ENCODE results near the gene TSC2. TPM values are rescaled to one million over a fixed set of nuclear protein-coding genes. Genes with fewer than 3 reads are reported as not detected.

TSC2 gene
- total RNA-seq, 1 experiment from 2014 or later = 59.6 TPM

DNA sequence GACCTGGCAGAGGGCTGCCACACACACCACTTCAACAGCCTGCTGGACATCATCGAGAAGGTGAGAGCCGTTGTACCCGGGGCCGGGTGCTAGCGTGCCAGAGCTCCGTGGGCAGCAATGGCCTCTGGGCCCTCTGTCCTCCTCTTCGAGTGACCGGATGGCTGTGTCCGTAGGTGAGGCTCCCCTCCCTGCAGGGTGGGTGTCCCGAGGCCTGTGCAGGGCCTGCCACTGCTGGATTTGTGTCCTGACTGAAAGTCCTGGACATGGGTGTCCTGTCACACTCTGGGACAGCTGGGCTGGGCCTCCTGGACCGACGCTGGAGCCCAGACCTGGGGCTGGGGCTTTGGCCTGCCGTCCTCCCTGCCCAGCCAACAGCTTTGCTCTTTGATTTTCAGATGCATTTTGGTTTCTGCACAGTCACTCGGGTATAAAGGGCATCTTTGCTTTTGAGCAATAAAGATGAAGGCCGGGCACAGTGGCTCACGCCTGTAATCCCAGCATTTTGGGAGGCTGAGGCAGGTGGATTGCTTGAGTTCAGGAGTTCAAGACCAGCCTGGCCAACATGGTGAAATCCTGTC, 16.7 kb downstream of the TSC2 start:
- DNase-seq (ENCODE audit: low read depth) = no peak

DNA sequence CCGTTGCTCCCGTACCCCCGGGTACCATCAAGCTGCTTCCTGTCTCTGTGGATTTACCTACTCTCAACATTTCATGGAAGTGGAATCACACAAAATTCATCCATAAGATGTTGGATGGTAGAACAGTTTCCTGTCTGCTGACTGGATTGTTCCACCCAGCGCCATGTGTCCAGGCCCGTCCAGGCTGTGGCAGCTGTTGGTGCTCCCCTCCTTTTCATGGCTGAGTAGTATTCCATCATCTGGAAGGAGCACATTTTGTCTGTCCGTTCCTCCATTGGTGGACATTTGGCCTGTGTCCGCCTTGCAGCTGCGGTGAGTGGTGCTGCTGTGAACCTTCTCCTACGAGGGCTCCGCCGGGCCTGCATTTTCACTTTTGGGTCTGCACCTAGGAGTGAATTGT, 18.4 kb downstream of the TSC2 start:
- DNase-seq (ENCODE audit: low read depth) = no peak

DNA sequence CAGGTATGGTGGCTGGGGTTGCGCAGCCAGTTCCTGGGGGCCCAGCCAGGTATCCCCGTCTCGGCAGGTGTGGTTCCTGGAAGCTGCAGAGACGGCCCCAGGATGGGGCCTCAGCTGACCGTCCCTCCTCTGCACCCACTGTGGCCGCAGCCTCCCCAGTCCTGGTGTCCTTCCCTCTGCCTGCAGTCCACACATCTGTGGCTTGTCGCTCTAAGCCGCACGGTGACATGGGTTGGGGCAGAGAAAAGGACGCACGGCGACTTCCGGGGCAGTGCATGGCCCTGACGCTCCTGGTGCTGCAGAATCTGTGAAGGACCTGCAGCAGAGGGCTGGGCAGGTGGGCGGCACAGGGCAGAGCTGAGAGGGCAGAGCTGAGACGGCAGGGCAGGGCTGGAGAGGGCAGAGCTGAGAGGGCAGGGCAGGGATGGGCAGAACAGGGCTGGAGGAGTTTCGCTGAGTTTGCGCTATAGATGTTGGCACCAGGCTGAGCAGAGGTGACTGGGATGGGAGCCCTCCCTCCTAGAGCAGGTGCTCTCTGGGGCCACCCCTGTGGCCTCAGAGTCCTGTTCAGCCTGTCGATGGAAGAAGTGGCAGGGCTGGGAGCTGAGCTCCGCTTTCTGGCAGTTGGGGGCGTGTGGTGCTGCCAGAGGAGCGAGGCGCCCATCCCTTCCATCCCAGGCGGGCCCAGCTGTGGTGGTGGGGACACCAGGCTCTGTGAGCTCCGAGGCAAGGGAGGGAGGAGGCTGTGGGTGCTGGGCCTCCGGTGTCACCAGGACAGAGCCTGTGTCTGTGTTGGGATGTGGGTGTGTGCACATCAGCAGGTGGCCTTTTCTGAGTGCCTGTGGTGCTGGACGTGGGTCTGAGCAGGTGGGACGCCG, 23.0 kb downstream of the TSC2 start:
- DNase-seq (ENCODE audit: low read depth) = no peak

DNA sequence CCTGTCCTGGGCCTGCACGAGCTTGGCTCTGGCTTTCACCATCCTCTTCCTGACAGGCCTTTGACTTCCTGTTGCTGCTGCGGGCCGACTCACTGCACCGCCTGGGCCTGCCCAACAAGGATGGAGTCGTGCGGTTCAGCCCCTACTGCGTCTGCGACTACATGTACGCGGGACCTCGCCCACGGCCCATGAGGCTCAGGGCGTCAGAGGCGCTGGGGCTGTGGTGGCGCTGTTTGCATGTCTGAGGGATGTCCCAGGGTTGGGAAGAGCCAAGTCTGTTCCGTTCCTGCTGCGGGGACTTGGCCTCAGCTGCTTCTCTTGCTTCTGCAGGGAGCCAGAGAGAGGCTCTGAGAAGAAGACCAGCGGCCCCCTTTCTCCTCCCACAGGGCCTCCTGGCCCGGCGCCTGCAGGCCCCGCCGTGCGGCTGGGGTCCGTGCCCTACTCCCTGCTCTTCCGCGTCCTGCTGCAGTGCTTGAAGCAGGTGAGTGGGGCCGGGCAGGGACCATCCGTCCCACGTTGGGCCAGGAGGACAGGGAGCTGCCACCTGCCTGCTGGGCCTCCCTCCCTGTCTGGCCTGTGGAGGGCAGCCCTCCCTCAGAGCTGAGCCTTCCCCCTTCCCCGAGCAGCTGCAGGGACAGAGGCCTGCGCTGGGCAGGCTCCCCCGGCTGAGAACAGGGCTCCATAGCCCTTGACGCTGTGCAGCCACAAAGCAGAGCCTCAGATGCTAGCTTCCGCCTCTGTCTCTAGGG, 23.8 kb downstream of the TSC2 start:
- no peak for DNase-seq (ENCODE audit: low read depth)

DNA sequence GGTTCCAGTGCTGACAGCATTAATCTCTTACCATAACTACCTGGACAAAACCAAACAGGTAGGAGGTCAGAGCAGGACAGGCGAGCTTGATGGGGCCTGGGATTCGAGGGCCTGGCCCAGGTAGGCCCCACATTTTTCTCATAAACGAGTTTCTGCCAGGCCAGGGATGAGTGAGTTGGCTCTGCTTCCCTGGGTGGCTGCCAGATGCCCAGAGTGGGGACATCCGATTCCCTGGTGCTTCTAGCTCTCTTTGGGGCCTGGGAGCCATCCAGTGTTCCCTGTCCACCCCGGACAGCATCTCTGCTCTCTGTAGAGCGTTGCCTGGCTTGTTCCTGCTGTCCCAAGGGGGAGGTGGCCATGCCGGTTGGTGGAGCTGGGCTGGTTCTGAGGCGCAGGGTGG, 25.1 kb downstream of the TSC2 start:
- no peak for DNase-seq (ENCODE audit: low read depth)

DNA sequence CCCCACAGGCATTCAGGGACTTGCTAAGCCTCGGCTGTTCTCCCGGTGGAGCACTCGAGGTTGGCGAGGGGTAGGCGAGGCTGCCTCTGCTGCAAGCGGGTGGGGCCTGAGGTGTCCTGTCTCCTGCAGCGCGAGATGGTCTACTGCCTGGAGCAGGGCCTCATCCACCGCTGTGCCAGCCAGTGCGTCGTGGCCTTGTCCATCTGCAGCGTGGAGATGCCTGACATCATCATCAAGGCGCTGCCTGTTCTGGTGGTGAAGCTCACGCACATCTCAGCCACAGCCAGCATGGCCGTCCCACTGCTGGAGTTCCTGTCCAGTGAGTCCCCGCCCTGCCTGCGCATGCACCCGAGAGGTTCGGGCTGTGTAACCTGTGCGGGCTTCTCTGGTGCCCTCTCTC, 26.3 kb downstream of the TSC2 start:
- DNase-seq (ENCODE audit: low read depth) = no peak

DNA sequence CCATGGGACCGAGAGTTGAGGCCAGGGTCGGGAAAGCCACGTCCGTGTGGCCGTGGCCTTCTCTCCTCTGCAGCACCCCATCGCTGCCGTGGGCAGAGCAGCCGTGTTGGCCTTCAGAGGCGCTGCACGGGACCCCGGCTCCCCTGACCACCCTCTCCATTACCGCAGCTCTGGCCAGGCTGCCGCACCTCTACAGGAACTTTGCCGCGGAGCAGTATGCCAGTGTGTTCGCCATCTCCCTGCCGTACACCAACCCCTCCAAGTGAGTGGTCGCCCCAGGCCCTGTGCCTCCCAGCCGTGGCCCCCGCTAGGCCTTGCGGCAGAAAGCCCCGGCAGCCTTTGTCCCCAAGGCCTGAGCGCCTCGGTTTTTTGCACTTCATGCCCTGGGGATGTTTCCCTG, 27.8 kb downstream of the TSC2 start:
- no peak for DNase-seq (ENCODE audit: low read depth)

DNA sequence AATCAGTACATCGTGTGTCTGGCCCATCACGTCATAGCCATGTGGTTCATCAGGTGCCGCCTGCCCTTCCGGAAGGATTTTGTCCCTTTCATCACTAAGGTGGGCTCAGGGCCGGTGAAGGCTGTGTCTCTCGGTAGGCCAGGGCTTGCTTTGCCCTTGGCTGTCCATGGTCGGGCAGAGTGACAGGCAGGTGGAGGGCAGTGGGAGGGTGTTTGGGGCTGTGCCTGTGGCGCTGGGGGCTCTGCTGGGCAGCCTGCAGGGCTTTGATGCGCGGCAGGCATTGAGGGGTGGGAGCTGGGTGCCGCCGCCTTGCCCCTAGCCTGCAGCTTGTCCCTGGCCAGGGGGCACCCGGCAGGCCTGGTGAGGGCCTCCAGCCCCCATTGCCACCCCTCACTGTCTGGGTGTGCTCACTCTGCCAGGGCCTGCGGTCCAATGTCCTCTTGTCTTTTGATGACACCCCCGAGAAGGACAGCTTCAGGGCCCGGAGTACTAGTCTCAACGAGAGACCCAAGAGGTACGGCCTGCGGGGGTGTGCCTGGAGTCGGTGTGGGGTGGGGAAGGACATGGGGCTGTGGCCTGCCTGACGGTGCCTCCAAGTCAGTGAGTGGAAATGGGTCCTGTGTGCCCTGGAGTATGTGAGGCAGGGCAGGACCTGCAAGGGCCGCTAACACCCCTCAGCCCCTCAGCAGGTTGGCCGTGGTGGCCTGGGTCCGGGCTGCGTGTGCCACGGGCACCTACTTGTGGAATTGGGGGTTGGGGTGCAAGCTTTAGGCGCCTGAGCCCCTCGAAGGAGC, 28.5 kb downstream of the TSC2 start:
- DNase-seq (ENCODE audit: low read depth) = no peak

DNA sequence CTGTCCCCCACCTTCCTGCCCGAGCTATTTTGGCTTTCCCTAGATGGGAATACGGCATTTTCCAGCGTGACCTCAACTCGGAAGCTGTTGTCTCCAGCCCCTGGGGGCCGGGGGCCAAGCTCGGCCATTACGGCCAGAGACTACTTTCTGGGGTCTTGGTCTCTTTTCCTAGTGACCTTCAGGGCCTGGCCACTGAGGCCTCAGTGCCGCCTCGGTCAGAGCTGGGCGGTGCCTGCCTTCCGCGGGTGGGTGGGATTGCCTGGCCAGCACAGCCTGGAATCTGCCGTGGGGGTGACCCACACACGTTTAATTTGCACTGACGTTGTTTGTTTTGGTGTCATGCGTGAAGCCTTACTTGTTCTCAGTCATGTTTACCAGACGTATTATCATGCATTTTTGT, 29.2 kb downstream of the TSC2 start:
- DNase-seq (ENCODE audit: low read depth) = no peak

DNA sequence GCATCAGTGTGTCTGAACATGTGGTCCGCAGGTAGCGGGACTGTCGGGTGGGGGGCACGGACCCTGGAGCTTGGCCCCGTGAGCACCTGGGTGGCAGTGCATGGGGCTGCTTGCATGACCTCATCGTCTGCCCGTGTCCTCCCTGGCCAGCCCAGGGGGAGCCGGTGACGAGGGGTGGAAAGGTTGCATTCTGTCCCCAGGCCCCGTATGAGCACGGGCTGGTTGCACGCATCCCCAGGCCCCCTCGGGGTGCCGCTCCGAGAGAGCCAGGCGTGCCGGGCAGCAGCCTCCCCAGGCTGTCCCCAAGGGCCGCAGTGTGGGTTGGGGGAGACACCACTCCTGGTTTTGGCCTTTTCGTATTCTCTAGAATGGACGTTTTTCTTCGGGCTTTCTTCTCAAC, 29.9 kb downstream of the TSC2 start:
- DNase-seq (ENCODE audit: low read depth) = no peak

DNA sequence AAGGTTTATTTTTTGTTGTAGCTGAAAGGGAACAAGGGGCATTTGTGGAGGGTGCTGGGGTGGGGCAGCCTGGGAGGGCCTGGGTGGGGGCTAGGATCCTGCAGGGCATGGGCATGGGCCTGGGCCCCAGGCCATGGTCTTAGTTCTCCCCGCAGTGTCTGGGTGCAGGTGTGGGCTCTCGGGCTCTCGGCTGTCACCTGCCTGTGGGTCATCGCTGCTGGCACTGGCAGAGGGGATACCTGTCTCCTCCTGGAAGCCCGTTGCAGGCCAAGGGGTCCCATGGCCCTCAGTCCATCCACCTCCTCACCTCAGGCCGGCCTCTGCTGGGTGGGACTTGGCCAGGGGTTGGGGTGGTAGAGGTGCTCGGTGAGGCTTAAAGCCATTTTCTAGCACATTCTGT, 30.3 kb downstream of the TSC2 start:
- no peak for DNase-seq (ENCODE audit: low read depth)

DNA sequence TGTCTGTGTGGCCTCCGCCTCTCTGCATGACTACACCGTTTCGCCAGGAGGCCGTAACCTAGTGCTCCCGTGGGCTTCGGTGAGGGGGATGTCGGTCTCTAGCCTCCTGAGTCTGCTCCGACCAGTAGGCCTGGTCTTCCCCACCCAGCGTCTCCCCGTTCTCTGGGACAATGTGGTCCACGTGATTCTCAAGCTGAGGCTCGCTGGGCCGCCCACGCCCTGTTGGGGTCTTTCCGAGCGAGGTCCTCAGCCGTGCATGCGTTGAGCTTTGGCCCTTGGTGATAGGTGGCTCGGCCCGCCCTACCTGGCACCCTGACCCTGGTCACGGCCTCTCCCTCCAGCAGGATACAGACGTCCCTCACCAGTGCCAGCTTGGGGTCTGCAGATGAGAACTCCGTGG, 30.9 kb downstream of the TSC2 start:
- DNase-seq (ENCODE audit: low read depth) = no peak

DNA sequence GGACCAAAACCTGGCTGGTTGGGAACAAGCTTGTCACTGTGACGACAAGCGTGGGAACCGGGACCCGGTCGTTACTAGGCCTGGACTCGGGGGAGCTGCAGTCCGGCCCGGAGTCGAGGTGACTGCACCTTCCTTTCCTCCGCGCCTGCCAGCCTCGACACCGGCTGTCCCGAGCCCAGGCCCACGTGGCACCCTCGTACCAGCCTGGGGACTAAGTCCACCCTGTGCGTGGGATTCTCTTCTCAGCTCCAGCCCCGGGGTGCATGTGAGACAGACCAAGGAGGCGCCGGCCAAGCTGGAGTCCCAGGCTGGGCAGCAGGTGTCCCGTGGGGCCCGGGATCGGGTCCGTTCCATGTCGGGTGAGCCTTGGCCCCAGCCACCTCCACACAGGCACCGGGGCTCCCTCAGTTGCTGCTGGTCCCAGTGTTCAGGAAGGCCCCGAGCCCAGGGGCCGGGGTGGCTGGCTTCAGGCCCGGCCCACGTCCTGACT, 31.6 kb downstream of the TSC2 start:
- DNase-seq (ENCODE audit: low read depth) = no peak

DNA sequence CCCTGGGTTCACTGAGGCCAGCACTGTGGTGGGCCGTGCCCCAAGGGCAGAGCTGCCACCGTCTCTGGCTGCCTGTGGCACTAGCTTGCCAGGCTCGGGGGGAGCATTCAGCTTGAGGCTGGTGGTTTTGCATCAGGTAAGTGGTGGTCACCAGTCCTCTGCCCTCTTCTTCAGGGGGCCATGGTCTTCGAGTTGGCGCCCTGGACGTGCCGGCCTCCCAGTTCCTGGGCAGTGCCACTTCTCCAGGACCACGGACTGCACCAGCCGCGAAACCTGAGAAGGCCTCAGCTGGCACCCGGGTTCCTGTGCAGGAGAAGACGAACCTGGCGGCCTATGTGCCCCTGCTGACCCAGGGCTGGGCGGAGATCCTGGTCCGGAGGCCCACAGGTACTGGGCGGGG, 32.2 kb downstream of the TSC2 start:
- DNase-seq (ENCODE audit: low read depth) = no peak

DNA sequence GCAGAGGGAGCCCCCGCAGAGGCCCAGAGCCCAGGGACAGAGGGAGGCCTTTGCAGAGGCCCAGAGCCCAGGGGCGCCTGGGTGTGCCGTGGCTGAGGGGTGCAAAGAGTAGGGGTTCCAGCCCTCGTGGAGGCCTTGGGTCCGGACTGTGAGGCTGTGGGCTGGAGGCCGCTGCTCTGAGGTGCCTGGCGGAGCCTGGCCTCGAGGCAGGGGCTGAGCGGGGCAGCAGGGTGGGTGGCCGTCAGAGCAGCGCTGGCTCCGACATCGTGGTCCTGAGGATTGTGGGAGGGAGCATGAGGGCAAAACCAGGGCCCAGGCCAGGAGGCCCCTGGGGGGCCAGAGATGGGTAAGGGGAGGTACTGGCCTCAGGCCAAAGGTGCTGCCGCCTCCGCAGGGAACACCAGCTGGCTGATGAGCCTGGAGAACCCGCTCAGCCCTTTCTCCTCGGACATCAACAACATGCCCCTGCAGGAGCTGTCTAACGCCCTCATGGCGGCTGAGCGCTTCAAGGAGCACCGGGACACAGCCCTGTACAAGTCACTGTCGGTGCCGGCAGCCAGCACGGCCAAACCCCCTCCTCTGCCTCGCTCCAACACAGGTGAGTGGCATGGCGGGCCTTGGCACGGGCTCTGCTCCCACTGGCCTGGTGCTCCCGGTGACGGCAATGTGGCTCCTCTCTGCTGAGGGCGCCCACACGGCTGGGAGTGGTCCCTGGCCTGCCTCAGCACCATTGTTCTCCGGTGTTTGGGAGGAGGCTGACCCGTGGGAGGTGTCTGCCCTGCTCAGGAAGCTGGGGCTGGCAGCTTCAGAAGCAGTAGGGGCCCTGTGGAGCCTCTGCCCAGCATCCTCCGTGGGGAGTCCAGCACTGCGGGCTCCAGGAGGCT, 33.7 kb downstream of the TSC2 start:
- no peak for DNase-seq (ENCODE audit: low read depth)

DNA sequence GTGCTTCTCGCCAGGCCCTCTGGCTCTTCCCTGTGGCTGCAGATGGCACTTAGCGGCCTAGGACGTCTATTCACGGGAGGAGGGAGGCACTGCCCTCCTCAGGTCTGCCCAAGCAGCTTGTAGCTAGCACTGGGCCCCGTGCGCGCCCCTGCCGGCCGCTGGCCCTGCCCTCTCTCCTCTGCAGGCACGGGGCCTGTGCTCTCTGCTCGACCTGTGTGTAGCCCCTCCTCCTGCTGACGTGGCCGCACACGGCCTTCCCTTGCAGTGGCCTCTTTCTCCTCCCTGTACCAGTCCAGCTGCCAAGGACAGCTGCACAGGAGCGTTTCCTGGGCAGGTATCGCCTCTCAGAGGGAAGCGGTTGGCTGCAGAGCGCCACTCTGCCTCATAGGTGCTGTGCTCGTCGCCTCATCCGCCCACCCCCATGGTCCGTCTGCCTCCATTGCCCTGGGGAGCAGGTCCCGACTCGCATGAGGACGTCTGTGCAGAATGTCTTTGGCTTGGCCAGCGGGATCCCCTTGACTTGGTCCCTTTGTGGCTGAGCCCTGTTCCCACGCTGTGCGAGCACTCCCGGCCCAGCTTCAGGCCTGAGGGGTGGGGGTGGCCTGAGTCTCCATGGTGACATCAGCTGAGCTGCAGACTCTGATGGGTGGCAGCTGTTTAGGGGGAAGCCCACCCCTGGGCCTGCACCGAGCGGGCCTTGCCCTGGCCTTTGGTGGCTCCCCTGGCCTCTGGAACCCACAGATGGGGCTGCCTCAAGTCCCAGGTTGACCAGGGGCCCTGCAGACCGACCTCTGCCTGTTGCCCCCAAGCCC, 34.6 kb downstream of the TSC2 start:
- no peak for DNase-seq (ENCODE audit: low read depth)

DNA sequence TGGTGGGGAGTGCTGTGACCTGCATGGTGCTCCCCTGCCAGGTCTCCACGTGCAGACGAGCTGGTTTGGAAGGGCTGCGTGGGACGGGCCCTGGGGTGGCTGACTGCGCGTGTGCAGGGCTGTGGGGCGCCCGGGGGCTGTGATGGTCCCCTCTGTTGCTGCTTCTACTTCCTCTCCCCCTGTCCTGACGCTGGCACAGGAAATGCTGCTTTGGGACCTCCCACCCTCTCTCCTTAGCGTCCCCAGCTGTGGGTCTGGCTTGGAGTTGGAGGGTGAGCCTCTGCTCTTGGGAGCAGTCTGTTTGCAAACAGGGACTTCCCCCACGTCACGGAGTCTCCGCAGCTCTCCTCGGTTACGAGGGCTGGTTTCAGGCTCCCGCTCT, 35.2 kb downstream of the TSC2 start:
- DNase-seq (ENCODE audit: low read depth) = no peak

DNA sequence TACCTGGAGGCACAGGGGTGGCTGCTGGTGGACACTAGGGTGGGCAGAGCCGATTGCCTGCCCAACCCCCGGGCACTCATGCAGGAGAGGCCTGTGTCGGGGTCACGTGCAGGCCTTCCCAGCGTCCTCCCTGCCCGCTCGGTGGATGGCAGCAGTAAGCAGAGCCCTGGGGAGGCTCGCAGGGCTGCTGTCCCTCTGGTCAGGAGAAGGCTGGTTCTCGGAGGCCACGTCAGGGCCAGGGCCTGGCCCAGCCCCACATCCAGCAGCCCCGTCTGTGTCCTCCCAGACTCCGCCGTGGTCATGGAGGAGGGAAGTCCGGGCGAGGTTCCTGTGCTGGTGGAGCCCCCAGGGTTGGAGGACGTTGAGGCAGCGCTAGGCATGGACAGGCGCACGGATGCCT, 35.6 kb downstream of the TSC2 start:
- no peak for DNase-seq (ENCODE audit: low read depth)

DNA sequence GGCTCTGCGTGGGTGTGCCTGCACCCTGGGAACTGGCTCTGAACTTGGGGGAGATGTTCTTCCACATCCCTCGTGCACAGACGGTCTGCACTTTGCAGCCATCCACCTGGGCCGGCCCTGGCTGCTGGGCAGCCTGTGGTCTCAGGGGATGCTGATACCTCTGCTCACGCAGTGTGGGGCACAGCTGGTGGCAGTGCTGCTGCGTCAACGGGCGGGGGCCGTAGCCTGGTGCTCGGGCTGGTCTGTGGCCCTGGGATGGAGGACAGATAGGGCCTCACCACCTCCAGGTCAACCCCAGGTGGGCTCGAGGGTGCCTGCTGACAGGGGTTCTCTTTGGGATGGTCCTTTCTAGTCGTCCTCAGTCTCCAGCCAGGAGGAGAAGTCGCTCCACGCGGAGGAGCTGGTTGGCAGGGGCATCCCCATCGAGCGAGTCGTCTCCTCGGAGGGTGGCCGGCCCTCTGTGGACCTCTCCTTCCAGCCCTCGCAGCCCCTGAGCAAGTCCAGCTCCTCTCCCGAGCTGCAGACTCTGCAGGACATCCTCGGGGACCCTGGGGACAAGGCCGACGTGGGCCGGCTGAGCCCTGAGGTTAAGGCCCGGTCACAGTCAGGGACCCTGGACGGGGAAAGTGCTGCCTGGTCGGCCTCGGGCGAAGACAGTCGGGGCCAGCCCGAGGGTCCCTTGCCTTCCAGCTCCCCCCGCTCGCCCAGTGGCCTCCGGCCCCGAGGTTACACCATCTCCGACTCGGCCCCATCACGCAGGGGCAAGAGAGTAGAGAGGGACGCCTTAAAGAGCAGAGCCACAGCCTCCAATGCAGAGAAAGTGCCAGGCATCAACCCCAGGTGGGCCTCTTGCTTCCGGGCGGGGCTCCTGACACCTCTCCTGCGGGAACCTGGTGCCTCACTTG, 36.3 kb downstream of the TSC2 start:
- DNase-seq (ENCODE audit: low read depth) = no peak
